PC-9 (cell line): Measurements from ENCODE around the gene HTR3A.

ENCODE experiments used
- EZH2 ChIP-seq: fragments of 200-600 bp; sonication (generic); IDR thresholded peaks from 2 replicates; pipeline ENCODE4 v1.8.0; 2017; ENCODE audit warnings: antibody characterized with exemption, low read depth
- TF ChIP-seq, protein P1 (sequence below): fragments of 200-600 bp; sonication (generic); conservative IDR thresholded peaks from 2 replicates; pipeline ENCODE4 v1.6.1; 2017; ENCODE audit warnings: mixed run types, antibody characterized with exemption, mild to moderate bottlenecking, moderate library complexity

DNA sequence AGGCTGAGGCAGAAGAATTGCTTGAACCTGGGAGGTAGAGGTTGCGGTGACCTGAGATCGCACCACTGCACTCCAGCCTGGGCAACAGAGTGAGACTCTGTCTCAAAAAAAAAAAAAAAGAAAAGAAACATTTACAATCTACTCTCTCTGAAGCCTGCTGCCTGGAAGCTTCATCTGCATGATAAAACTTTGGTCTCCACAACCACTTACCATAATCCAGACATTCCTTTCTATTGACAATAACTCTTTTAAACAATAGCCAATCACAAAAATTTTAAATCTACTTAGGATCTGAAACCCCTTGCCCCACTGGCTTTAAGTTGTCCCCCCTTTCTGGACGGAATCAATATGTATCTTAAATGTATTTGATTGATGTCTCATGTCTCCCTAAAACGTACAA, 25.0 kb upstream of the HTR3A start:
- TF ChIP-seq, protein P1, sequence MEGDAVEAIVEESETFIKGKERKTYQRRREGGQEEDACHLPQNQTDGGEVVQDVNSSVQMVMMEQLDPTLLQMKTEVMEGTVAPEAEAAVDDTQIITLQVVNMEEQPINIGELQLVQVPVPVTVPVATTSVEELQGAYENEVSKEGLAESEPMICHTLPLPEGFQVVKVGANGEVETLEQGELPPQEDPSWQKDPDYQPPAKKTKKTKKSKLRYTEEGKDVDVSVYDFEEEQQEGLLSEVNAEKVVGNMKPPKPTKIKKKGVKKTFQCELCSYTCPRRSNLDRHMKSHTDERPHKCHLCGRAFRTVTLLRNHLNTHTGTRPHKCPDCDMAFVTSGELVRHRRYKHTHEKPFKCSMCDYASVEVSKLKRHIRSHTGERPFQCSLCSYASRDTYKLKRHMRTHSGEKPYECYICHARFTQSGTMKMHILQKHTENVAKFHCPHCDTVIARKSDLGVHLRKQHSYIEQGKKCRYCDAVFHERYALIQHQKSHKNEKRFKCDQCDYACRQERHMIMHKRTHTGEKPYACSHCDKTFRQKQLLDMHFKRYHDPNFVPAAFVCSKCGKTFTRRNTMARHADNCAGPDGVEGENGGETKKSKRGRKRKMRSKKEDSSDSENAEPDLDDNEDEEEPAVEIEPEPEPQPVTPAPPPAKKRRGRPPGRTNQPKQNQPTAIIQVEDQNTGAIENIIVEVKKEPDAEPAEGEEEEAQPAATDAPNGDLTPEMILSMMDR = no peak
- no peak for TF ChIP-seq EZH2
